VCaP (cell line): Measurements from ENCODE around the gene FASN.

Experiments
- H3K27ac ChIP-seq: fragments of 450-650 bp; 2 replicates; pipeline ENCODE4 v1.5.1; 2017
- TF ChIP-seq, protein P1 (sequence below): fragments of 450-650 bp; conservative IDR thresholded peaks from 2 replicates; pipeline ENCODE4 v1.5.1; 2017; ENCODE audit warnings: mild to moderate bottlenecking, moderate library complexity

Gene FASN

DNA sequence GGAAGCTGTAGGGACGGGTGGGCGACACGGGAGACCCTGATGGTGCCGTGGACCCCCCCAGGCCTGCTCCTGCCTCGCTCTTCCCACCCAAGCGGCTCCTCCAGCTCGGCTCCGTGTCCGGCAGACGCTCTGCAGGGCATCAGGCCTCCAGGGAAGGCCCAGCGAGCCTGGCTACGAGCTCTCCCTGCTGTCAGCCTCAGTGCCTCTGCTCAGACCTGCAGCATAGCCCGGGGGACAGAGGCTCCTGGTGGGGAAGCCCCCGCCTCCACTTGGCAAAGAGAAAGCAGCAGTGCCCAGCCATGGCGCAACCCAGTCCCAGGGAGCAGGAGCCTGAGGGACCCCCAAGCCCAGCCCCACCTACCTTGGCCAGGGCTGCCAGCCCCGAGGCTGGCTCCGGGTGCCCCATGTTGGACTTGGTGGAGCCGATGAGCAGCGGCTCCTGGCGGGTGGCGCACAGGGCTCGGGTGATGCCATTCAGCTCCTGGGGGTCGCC lies 5.9 kb downstream of the FASN start:
- peak overlapping the region; percentile 99; the same call in 1 of the 2 replicates for H3K27ac ChIP-seq

DNA sequence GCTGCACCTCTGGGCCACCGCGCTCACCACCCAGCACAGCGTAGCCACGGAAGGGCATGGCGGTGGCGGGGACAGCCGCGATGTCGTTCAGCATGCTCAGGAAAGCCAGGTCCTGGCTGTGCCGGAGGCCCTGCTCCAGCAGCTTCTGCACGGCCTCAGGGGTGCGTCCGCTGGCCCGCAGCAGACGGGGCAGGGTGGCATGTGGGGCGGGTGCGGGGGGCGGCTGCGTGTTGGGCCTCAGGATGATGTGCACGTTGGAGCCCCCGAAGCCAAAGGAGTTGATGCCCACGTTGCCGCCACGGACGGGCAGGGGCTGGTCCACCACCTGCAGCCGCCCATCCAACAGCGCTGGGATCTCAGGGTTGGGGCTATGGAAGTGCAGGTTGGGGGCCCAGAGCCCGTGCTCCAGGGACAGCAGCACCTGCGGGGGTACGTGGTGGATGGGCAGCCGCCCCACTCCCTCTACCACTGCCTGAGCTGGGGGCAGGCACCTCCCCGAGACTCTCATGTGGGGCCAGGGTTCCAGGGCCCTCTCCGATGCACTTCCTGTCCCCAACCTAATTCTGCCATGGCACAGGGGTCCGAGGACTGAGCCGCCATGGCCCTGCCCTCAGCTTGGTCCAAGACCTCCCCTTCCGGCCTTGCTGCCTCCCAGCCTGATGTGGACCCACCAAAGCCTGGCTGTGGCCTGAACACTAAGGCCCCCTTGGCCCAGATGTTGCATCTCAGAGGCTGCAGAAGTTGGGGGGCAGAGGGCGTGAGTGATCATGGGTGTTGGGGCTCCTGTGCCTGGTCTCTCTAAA lies 6.6 kb downstream of the FASN start:
- H3K27ac ChIP-seq = peak overlapping the region; percentile 99; the same call in 1 of the 2 replicates

More for the DNA sequence above, 5.9 kb downstream of the FASN start:
- TF ChIP-seq, protein P1, sequence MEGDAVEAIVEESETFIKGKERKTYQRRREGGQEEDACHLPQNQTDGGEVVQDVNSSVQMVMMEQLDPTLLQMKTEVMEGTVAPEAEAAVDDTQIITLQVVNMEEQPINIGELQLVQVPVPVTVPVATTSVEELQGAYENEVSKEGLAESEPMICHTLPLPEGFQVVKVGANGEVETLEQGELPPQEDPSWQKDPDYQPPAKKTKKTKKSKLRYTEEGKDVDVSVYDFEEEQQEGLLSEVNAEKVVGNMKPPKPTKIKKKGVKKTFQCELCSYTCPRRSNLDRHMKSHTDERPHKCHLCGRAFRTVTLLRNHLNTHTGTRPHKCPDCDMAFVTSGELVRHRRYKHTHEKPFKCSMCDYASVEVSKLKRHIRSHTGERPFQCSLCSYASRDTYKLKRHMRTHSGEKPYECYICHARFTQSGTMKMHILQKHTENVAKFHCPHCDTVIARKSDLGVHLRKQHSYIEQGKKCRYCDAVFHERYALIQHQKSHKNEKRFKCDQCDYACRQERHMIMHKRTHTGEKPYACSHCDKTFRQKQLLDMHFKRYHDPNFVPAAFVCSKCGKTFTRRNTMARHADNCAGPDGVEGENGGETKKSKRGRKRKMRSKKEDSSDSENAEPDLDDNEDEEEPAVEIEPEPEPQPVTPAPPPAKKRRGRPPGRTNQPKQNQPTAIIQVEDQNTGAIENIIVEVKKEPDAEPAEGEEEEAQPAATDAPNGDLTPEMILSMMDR = no peak

DNA sequence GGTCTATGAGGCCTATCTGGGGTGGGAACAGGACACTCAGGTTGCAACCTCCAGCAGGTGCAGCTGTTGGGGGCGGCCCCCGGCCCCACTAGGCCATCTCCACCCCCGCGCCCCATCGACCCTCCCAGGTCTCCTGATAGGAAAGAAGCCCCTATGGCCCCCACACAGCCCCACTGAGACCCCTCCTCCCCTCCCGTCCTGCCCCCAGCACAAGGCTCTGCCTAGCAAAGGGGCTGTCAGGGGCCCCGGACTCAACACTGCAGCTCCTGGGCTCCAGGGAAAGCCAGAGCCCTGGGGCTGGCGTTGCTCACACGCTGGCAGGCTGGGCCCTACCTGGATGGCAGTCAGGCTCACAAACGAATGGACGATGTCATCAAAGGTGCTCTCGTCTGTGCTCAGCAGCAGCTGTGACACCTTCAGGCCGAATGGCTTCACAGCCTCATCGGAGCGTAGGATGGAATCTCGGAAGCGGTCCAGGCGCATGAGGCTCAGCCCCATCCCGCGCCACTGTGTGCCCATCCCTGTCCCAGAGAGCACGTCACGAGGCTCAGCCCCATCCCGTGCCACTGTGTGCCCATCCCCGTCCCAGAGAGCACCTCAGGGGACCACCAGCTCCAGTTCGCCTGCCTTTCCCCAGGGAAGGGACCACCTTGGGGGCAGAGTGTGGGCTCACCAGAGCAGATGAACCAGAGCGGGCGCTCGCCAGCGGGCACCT lies 7.3 kb downstream of the FASN start:
- TF ChIP-seq, protein P1 = no peak
- H3K27ac ChIP-seq = peak overlapping the region; percentile 99

More for the DNA sequence above, 6.6 kb downstream of the FASN start:
- TF ChIP-seq, protein P1 = no peak

- peak overlapping the region; percentile 99 for H3K27ac ChIP-seq
- TF ChIP-seq, protein P1 = no peak
Observed at GRCh38 chr17:82089723-82090548, 8.1 kb downstream of the FASN start.

- TF ChIP-seq, protein P1 = no peak
Observed at GRCh38 chr17:82088838-82089722, 9.0 kb downstream of the FASN start.

DNA sequence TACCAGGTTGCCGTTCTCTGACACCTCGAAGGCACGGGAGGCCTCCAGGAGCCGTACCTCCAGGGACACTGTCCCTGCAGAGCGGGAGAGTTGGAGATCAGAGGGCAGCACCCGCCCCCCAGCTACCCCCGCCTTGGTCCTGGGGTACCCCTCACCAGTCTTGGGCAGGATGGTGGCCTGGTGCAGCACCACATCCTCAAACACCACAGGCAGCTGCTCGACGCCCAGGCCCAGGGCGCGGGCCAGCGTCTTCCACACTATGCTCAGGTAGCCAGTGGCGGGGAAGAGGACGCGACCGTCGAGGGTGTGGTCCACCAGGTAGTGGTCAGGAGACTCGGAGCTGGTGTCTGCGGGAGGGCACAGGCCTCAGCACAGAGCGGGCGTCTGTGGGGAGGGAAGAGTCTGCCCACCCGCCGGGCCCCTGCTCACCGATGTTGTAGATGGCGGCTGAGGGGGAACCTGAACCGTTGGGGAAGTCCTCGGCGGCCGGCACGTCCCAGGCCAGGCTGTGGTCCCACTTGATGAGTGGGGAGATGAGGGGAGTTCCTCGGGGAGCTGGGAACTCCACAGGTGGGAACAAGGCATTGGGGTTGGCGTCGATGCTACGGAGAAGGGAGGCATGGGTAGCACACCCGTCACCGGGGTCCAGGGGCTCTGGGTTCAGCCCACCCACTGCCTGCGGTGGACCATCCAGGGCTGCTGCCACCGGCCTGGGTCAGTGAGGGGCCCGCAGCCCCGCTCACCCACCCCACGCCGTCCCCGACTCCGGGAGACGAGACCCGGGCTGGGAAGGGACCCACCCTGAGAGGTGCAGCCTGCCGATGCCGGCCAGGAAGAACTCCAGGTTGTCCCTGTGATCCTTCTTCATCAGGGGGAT lies 9.8 kb downstream of the FASN start:
- H3K27ac ChIP-seq = peak overlapping the region; percentile 99; the same call in 1 of the 2 replicates
- TF ChIP-seq, protein P1 = no peak

More at GRCh38 chr17:82088838-82089722, 9.0 kb downstream of the FASN start:
- peak overlapping the region; percentile 99 for H3K27ac ChIP-seq
